ENCODE results near the gene FPR3.

FPR3 gene

DNA sequence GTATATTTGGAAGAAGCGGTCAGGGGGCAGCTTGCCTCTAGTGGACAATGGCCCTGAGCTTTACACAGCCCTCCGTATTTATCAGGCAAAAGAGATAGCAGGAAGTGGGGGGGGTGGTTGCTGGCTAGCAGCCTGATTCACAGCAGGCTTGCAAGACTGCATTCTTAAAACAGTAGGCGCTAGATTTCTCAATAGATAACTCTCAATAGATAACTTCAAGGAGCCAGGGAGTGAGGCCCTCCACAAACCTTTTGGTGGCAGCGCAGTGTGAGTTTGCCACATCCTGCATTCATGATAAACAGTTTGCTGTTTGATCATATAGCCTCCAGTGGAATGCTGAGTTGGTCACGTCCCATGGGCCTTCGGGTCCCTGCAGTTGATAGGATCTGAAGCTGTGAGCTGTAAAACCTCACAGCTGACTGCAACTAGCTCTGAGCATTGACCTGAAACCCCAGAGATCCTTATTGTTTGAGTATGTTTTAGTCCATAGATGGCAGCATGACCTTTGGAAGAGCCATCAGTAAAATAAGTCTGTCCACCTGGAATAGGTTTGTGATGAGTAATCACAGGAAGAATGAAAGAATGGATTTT lies 12.2 kb downstream of the FPR3 start:
- no peak for TF ChIP-seq CTCF (conservative IDR thresholded peaks at IDR 0.05; ENCODE audit: low read depth, low read length)
- DNase-seq (ENCODE audit: low read depth), result no peak
- H3K4me3 ChIP-seq (ENCODE audit: low read length), result no peak overlapping the region

GRCh38 chr19:51807925-51808324 lies 13.0 kb downstream of the FPR3 start:
- TF ChIP-seq CTCF (conservative IDR thresholded peaks at IDR 0.05; ENCODE audit: low read depth, low read length), result no peak
- H3K4me3 ChIP-seq (ENCODE audit: low read length), result no peak overlapping the region
- no peak for DNase-seq (ENCODE audit: low read depth)

DNA sequence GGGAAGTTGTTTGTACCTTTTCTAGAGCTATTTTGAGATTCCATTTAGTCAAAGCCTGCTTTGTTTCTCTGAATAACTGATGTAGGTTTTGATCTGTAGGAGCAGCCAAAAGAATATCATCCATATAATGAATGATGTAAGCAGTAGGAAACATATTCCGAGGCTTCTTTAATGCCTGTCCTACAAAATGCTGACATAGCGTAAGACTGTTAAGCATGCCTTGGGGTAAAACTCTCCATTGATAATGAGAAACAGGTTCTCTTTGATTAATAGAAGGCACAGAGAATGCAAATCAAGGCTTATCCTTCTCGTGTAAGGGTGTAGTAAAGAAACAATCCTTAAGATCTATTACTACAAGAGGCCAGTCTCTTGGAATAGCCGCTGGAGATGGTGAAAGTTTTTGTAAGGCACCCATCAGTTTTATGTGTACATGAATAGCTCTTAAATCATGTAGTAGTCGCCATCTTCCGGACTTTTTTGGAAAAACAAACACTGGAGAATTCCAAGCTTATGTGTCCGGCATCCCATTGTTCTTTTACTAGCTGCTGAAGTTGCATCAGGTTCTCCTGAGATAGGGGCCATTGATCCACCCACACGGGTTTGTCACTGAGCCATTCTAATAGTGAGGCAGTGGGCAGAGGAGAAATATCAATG lies 13.5 kb downstream of the FPR3 start:
- no peak for DNase-seq (ENCODE audit: low read depth)
- no peak for TF ChIP-seq CTCF (conservative IDR thresholded peaks at IDR 0.05; ENCODE audit: low read depth, low read length)
- H3K4me3 ChIP-seq (ENCODE audit: low read length), result no peak overlapping the region

DNA sequence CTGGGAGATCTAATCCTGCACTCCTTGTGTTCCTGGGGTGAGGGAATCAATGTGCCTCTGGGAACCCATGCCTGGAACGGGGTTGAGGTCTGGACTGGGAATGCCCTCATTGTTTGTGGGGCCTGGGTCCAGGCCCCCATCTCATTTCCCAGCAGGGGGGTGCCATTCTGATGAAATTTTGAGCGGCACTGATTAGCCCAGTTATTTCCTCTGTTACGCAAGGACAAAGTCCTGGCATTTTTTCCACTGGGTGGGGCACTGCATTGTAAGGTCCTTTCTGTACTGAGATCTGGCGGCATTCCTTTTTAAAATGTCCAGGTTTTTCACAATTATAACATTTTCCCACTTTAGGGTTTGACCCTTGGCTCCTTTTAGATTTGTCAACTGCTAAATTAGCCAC lies 14.8 kb downstream of the FPR3 start:
- H3K4me3 ChIP-seq (ENCODE audit: low read length), result no peak overlapping the region
- no peak for TF ChIP-seq CTCF (conservative IDR thresholded peaks at IDR 0.05; ENCODE audit: low read depth, low read length)
- no peak for DNase-seq (ENCODE audit: low read depth)

DNA sequence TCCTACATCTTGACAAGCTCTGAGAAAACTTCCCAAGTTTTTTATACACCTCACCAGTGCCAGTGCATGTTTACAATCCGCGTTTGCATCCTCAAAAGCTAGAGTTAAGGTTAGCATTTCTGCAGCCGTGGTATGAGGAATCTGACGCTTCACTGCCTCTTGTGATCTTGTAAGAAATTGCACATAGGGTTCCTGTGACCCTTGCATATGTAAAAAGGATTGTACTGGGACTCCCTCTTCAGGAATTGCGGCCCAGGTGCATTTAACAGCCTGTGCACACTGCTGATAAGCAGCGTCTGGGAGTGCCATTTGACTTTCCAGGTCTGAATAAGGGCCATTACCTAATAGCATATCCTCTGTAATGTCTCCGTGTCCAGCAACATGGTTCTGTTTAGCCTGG lies 15.3 kb downstream of the FPR3 start:
- no peak for DNase-seq (ENCODE audit: low read depth)
- no peak for TF ChIP-seq CTCF (conservative IDR thresholded peaks at IDR 0.05; ENCODE audit: low read depth, low read length)
- H3K4me3 ChIP-seq (ENCODE audit: low read length), result no peak overlapping the region

DNA sequence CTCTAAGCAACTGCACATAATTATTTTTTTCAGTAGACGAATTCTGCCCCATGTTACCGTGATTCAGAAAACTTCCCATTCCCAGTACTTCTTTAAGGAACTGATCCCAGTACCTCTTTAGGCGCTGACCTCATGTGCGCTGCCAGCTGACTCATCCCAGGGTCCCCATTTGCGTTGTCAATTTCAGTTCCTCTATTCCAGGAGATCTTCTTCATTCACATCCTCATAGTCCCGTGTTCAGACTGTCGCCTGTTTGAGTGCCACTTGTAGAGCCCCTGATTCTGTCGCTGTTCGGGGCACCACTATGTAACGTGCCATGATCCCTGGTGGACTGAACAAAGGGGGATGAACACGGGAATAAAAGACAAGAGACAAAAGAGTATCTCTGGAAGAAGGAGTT lies 16.4 kb downstream of the FPR3 start:
- DNase-seq (ENCODE audit: low read depth), result no peak
- H3K4me3 ChIP-seq (ENCODE audit: low read length), result no peak overlapping the region
- no peak for TF ChIP-seq CTCF (conservative IDR thresholded peaks at IDR 0.05; ENCODE audit: low read depth, low read length)

DNA sequence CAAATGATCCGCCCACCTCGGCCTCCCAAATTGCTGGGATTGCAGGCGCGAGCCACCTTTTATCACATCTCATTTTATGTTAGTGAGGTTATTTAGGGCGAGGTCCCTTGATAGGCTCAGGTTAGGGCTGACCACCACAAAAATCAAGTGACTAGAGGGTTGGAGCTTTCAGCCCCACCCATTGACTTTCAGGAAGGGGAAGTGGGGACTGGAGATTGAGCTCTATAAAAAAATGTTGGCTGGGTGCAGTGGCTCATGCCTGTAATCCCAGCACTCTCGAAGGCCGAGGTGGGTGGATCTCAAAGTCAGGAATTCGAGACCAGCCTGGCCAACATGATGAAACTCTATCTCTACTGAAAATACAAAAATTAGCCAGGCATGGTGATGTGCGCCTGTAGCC lies 20.1 kb downstream of the FPR3 start:
- no peak overlapping the region for H3K4me3 ChIP-seq (ENCODE audit: low read length)
- no peak for DNase-seq (ENCODE audit: low read depth)
- no peak for TF ChIP-seq CTCF (conservative IDR thresholded peaks at IDR 0.05; ENCODE audit: low read depth, low read length)
